ENCODE results near the gene FEZF1. TPM values are rescaled to one million over a fixed set of nuclear protein-coding genes. Genes with fewer than 3 reads are reported as not detected.

The FEZF1 gene
- total and polyA plus RNA-seq, 2 of the 4 experiments (the other 2 are of a cell fraction) = not detected

DNA sequence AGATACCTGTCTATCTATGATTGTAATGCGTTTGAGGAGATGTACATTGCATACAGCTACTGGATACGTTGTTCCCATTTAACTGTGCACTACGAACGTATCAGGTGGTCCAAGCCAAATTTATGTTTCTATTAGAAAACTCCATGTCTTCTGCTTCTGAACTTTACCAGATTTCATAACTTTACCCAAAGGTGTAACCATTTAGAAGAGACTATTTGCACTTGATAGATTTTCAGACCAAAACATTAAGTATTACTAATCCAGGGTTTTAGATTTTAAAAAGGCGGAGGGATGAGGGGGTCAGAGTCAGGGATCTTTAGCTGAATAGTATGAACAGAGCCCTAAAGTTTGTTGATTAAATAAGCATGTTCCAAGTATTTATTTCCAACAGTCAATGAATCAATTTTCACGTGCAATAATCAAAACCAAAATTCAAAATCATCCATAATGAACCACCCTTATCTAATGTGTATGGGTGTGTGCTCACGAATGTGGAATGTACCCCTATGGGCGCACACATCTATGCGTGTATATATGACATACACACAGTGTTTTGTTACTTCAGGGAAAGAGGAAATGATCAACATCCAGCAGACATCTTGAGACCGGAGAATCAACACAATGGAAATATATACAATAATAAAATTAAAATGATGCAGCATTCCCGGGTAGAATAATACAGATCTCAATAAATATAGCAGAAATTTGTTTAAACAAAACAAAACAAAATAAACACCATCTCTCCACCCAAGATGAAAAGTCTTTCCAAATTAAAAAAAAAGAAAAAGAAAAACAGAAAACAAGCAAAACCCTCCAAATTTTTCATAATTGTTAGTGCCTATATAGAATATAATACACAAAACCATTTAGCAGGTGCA is 3.4 kb downstream of the FEZF1 start:
- no peaks in the 10 kb centered on the region for H3K9me1 ChIP-seq (ENCODE audit: insufficient read depth, low read length)
- H4K20me1 ChIP-seq (ENCODE audit: insufficient read depth, low read length) = no peaks in the 10 kb centered on the region
- H3K18ac ChIP-seq (ENCODE audit: low read depth, low read length) = no peak overlapping the region
- no peak overlapping the region for H2BK5ac ChIP-seq (ENCODE audit: low read depth, low read length, poor library complexity, severe bottlenecking)
- ChIA-PET POLR2A (ENCODE audit: unreplicated experiment) (no interaction called here), CTCF (no interaction called here)
- in situ Hi-C loops (cut with MboI; ENCODE audit: low sequenced_read_pairs) = no loop called here
- no CpG with 5 or more reads among the region's 11 CpGs for WGBS, 2 experiments (ENCODE audit: extremely low coverage in 2 of 2, insufficient read length in 1 of 2)
- H3K23ac ChIP-seq (ENCODE audit: low read depth, low read length) = no peak overlapping the region
- no peaks in the 10 kb centered on the region for H3K36me3 ChIP-seq (ENCODE audit: control insufficient read depth, insufficient read depth, low read length)
- no peak overlapping the region for H3K4me3 ChIP-seq (ENCODE audit: insufficient read depth, low read depth, low read length)
- no peaks in the 10 kb centered on the region for H3K79me1 ChIP-seq (ENCODE audit: low read depth in 1 of 2, low read length in 2 of 2)
- H4K91ac ChIP-seq (ENCODE audit: insufficient read depth, low read depth, low read length) = no peak overlapping the region
- H3K9ac ChIP-seq (ENCODE audit: low read depth, low read length) = no peak overlapping the region
- no peak overlapping the region for H2AFZ ChIP-seq (replicated peaks; ENCODE audit: low read length, poor library complexity)
- H4K5ac ChIP-seq (ENCODE audit: low read depth, low read length) = no peak overlapping the region
- no peaks in the 10 kb centered on the region for H3K4me1 ChIP-seq (ENCODE audit: control insufficient read depth, insufficient read depth, low read length)
- H3K4ac ChIP-seq (ENCODE audit: low read depth, low read length) = no peak overlapping the region
- intact Hi-C loops (cut with micrococcal nuclease) = no loop called here
- H3K27ac ChIP-seq (ENCODE audit: insufficient read depth, low read length) = no peak overlapping the region
- TF ChIP-seq, protein P1, sequence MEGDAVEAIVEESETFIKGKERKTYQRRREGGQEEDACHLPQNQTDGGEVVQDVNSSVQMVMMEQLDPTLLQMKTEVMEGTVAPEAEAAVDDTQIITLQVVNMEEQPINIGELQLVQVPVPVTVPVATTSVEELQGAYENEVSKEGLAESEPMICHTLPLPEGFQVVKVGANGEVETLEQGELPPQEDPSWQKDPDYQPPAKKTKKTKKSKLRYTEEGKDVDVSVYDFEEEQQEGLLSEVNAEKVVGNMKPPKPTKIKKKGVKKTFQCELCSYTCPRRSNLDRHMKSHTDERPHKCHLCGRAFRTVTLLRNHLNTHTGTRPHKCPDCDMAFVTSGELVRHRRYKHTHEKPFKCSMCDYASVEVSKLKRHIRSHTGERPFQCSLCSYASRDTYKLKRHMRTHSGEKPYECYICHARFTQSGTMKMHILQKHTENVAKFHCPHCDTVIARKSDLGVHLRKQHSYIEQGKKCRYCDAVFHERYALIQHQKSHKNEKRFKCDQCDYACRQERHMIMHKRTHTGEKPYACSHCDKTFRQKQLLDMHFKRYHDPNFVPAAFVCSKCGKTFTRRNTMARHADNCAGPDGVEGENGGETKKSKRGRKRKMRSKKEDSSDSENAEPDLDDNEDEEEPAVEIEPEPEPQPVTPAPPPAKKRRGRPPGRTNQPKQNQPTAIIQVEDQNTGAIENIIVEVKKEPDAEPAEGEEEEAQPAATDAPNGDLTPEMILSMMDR (conservative IDR thresholded peaks at IDR 0.05; ENCODE audit: low read depth, low read length) = no peak
- TF ChIP-seq CEBPB (IDR thresholded peaks at IDR 0.05; ENCODE audit: low read depth, low read length) (no peak), BHLHE40 (IDR thresholded peaks at IDR 0.05; ENCODE audit: low read depth, low read length) (no peak), MAZ (IDR thresholded peaks at IDR 0.05; ENCODE audit: borderline replicate concordance, low read depth, low read length) (no peak), RFX5 (IDR thresholded peaks at IDR 0.05; ENCODE audit: low read depth, low read length) (no peak)
- no peak overlapping the region for H2BK15ac ChIP-seq (ENCODE audit: low read depth, low read length)
- peaks cover 60% of the 10 kb centered on the region for H3K27me3 ChIP-seq (ENCODE audit: control insufficient read depth, insufficient read depth, low read length)
- H3K4me2 ChIP-seq (ENCODE audit: low read depth, low read length) = no peak overlapping the region
- H2AK9ac ChIP-seq (replicated peaks; ENCODE audit: low read depth, low read length, poor library complexity) = no peak overlapping the region
- H3K9me3 ChIP-seq (ENCODE audit: control insufficient read depth, insufficient read depth, low read length) = peaks cover 8% of the 10 kb centered on the region
- no peak for ATAC-seq (ENCODE audit: low read depth)
- no peak overlapping the region for H4K8ac ChIP-seq (ENCODE audit: low read depth in 2 of 2, low read length in 2 of 2)
- H2AK5ac ChIP-seq (ENCODE audit: low read depth, low read length) = no peak overlapping the region
- dilution Hi-C loops (cut with HindIII; ENCODE audit: low sequenced_read_pairs, unreplicated experiment) = no loop called here
- H2BK20ac ChIP-seq (ENCODE audit: low read depth, low read length) = no peak overlapping the region
- H3K14ac ChIP-seq (replicated peaks; ENCODE audit: low read depth, low read length) = no peak overlapping the region
- H2BK120ac ChIP-seq (ENCODE audit: low read depth, low read length) = no peak overlapping the region
- no TSS peak for BruUV-seq (replicated peaks)
- H3K56ac ChIP-seq (ENCODE audit: extremely low read depth, insufficient read depth, low read length) = no peak overlapping the region
- no peak for DNase-seq

Measured in IMR-90 (cell line).